GM18517 (cell line): ENCODE data around the gene CORO6.

Source experiments
- ATAC-seq: cut with Tn5 transposase; IDR thresholded peaks from one replicate; pipeline ENCODE4 v1.9.1; 2021; ENCODE audit warnings: mild to moderate bottlenecking, moderate library complexity; ENCODE audit not compliant: unreplicated experiment

The CORO6 gene

GRCh38 chr17:29613856-29614255, 8.9 kb downstream of the CORO6 start:
- ATAC-seq: no peak

GRCh38 chr17:29613352-29613837, 9.3 kb downstream of the CORO6 start:
- no peak for ATAC-seq

- ATAC-seq: no peak
Measured at GRCh38 chr17:29612404-29613280, 10.1 kb downstream of the CORO6 start.

- ATAC-seq: no peak
Measured at GRCh38 chr17:29612094-29612403, 10.7 kb downstream of the CORO6 start.

GRCh38 chr17:29611351-29612093, 11.2 kb downstream of the CORO6 start:
- no peak for ATAC-seq

- ATAC-seq: no peak
Measured at GRCh38 chr17:29610395-29610794, 12.3 kb downstream of the CORO6 start.

GRCh38 chr17:29608986-29609385, 13.7 kb downstream of the CORO6 start:
- ATAC-seq: no peak

GRCh38 chr17:29607557-29608195, 15.0 kb downstream of the CORO6 start:
- no peak for ATAC-seq

GRCh38 chr17:29603109-29603674, 19.5 kb downstream of the CORO6 start:
- no peak for ATAC-seq

GRCh38 chr17:29597361-29598172, 25.1 kb downstream of the CORO6 start:
- ATAC-seq: no peak

GRCh38 chr17:29596811-29597210, 25.9 kb downstream of the CORO6 start:
- ATAC-seq: no peak

- no peak for ATAC-seq
Measured at GRCh38 chr17:29595943-29596774, 26.6 kb downstream of the CORO6 start.

- ATAC-seq: no peak
Measured at GRCh38 chr17:29595107-29595942, 27.4 kb downstream of the CORO6 start.

- no peak for ATAC-seq
Measured at GRCh38 chr17:29594519-29595090, 28.1 kb downstream of the CORO6 start.

- no peak for ATAC-seq
Measured at GRCh38 chr17:29593591-29594518, 28.9 kb downstream of the CORO6 start.

- no peak for ATAC-seq
Measured at GRCh38 chr17:29592850-29593551, 29.7 kb downstream of the CORO6 start, which contains the start of gene ANKRD13B. TSS of gene ANKRD13B (plus strand) at chr17:29593132. CDS start at chr17:29593622, 490 bp downstream.
